Skeletal muscle cell (primary cell): ENCODE measurements around the gene C19orf85.
"Not testable (repeated sequence)": the region's sequence is repeated elsewhere in the genome, so short reads cannot be mapped to it uniquely, and the experiment has no call there.

Source experiments
- DNase-seq: peaks from one replicate; pipeline ENCODE4 v3.0.0-alpha.2; 2010; ENCODE audit warnings: low read depth
- H3K4me3 ChIP-seq: 2 replicates; pipeline ENCODE4 v1.5.1; 2011; ENCODE audit warnings: low read depth, mild to moderate bottlenecking, control low read depth, low read length, moderate library complexity

Gene C19orf85

DNA sequence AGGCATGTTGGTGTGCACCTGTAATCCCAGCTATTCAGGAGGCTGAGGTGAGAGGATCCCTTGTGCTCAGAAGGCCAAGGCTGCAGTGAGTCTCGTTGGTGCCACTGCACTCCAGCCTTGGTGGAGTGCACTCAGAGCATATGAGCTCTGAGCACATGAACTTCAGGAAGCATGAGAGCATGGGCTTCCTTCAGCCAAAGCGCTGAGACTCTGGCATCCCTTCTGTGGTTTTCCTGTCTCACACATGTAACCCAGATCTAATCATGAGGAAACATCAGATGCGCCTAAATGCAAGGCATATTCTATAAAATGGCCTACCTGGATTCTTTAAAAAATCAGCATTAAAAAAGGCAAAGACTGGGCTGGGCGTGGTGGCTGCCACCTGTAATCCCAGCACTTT, 43.3 kb downstream of the C19orf85 start:
- not testable (repeated sequence) for H3K4me3 ChIP-seq, DNase-seq

- no peak overlapping the region for H3K4me3 ChIP-seq
- DNase-seq = no peak
These were observed 44.8 kb downstream of the C19orf85 start for GRCh38 chr19:55419624-55420236.

DNA sequence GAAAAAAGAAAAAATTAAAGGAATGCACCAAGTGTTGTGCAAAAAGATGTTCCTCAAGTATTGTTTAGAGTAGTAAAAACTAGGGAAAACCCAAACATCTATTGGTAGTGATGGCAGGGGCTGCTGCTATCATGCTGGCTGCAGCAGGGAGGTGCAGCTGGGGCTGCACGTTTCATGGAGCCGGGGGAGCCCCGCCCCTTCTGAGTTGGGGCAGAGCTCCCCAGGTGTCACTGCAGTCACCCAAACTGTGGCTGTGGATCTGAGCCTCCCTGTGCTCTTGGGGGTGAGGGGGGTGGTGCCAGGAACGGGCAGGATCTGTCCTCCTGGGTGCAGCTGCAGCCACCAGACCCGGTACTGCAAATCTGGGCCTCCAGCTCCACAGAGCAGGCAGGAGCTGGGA, 45.4 kb downstream of the C19orf85 start:
- H3K4me3 ChIP-seq = no peak overlapping the region
- no peak for DNase-seq

DNA sequence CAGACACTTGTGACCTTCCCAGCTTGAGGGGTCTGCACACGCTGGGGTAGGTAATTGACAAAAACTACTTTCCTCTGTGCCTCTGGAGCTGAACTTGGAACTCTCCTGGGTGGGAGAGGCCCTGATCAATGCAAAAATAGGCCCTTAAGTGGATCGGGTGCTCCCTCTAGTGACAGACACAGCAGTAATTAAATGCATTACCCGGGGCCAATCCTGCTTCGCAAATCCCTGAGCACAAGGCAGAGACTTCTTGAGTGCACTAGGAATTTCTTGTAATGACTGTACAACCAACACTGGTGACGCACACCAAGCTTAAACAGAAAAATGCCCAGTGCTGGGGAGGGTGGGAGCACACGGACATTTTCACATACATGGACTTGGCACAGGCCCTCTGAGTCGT, 46.4 kb downstream of the C19orf85 start:
- DNase-seq = peak; percentile 39
- H3K4me3 ChIP-seq = no peak overlapping the region
